Activated naive CD4-positive, alpha-beta T cell treated with anti-CD3 and anti-CD28 coated beads, Interleukin-2, amount 50 U/mL, for 16 hours (primary cell): ENCODE measurements around the gene GCSH.

ENCODE experiments used
- DNase-seq: peaks from one replicate; pipeline ENCODE4 v3.0.0-alpha.2; 2020

Gene GCSH

GRCh38 chr16:81040131-81040530 lies 56.1 kb downstream of the GCSH start:
- DNase-seq = no peak

GRCh38 chr16:81036751-81037350 lies 59.3 kb downstream of the GCSH start:
- DNase-seq = no peak

GRCh38 chr16:81035975-81036750 lies 60.0 kb downstream of the GCSH start:
- DNase-seq = peak; percentile 54

- DNase-seq = peak; percentile 90
Measured at GRCh38 chr16:81035398-81035974, 60.7 kb downstream of the GCSH start, which contains the start of gene ATMIN. TSS of gene ATMIN (plus strand) at chr16:81035842. CDS start at chr16:81035871, 29 bp downstream.
